Activated CD8-positive, alpha-beta memory T cell treated with anti-CD3 and anti-CD28 coated beads, Interleukin-2, amount 50 U/mL, for 1 hour (primary cell): ENCODE measurements around the gene NHERF2.

Source experiments
- DNase-seq: peaks from one replicate; pipeline ENCODE4 v3.0.0-alpha.2; 2020; ENCODE audit errors: extremely low read depth

Gene NHERF2

DNA sequence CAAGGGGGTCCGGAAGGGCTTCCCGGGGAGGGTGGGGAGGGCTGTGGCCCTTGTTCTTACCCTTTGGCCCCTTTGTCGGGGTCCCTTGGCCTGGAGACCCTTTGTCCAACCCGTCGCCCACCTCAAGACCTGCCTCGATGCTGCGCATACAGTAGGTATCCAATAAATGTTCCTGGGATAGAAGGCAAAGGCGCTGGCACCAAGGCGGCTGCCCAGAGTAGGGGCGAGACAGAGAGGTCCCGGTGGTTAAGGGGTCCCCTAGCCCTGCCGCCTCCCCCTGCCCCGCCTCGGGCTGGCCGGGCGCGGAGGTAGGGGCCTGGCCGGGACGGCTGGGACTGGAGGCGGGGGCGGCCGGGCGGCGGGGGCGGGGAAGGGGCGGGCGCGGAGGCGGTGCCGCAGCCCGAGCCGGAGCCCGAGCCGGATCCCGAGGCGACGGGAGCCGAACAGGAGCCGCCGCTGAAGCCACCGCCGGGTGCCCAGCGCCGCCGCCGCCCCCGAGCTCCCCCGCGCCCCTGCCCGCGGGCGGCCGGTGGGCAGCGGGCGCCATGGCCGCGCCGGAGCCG is at the start of gene NHERF2:
Gene NHERF2 (plus strand): TSS at position 442 of the 563 bp plus-strand sequence. CDS start 104 bp downstream, at position 546.
- no peak for DNase-seq

DNA sequence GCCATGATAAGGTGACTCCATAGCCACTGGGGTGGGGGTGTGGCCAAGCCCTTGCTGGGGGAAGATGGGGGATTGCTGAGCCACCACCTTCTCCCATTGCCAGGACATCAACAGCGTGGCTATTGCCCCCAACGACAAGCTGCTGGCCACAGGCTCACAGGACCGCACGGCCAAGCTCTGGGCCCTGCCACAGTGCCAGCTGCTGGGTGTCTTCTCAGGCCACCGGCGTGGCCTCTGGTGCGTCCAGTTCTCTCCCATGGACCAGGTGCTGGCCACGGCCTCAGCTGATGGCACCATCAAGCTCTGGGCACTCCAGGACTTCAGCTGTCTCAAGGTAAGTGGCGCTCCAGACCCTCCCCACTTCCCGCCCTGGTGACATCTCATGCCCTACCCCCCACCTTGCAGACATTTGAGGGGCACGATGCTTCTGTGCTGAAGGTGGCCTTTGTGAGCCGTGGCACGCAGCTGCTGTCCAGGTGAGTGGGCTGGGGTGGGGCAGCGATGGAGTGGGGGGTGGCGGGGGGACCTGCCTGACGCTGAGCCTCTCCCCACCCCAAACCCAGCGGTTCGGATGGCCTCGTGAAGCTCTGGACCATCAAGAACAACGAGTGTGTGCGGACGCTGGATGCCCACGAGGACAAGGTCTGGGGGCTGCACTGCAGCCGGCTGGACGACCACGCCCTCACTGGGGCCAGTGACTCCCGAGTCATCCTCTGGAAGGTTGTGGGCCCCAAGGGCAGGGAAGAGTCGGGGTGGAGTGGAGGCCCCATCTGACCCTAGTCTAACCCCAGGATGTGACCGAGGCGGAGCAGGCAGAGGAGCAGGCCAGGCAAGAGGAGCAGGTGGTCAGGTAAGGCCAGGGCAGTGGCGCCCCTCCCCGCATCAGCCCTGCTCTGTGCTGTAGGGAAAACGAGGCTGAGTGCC is 49.5 kb upstream of the NHERF2 start:
- DNase-seq: no peak

DNA sequence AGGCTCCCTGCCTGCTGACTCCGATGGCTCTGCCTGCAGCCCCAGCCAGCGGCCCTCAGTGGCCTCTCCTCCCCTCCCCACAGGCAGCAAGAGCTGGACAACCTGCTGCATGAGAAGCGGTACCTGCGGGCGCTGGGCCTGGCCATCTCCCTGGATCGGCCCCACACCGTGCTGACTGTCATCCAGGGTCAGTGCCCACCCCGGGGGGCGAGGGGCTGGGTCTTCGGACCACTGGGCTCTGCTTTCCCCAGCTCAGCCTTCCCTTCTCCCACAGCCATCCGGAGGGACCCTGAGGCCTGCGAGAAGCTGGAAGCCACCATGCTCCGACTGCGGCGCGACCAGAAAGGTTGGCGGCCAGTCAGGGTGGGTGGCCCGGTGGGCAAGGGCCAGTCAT is 48.8 kb upstream of the NHERF2 start:
- DNase-seq: no peak

DNA sequence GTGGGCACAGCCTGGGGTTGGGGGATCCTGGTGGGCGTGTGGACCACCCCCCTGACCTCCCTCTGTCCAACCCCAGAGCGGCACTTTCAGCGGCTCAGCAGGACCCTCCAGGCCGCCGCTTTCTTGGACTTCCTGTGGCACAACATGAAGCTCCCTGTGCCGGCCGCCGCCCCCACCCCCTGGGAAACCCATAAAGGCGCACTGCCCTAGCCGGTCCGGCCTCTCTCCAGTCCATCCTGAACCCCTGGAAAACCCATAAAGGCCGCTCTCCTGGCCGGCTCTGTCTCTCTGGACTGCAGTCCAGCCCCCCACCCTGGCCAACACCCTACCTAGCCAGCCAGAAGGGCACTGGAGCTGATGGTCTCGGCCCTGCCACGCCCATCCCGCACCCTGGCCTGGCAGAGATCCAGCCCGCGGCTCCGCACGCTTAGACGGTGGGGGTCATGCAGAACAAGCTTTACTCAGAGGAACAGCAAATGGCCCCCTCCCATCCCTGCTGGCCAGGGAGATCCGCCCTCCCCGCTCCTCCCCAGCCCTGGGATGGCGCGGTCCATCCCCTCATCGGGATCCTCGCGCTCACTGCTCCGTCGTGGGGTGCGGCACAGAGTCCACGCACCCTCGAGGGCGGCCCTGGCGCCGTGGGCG is 48.1 kb upstream of the NHERF2 start:
- DNase-seq: no peak

DNA sequence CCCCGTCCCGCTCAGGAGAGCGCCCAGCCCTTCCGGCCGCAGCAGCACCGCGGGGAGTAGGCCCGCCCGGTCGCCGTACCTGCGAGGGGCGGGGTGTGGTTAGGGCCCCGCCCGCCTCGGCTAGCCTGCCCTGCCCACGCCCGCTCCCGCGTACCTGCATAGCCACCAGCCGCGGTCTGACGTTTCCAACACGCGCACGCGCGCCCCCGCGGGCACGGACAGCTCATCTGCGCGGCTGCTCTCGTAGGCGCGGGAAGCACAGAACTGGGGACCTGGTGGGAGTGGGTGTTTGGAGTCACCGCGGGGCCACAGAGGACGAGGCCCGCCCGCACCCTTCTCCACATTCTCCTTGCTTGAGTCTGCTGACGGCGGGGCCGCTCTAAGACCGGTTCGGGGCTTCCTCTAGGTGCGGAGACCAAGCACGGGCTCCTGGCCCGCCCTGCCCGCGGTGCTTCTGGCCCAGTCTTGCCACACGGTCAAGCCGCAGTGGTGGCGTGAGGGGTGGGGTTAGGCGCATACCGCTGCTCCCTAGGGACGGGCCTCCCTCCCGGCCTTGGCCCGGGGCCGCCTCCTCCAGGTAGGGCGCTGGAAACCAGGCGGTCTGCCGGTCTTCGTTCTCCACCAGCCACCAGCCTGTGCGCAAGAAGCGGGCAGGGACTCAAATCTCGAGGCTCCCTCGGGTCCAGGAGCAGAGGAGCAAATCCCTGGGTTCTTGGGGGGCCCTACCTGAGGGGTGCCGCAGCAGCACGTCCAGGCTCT is 47.3 kb upstream of the NHERF2 start:
- DNase-seq: no peak

DNA sequence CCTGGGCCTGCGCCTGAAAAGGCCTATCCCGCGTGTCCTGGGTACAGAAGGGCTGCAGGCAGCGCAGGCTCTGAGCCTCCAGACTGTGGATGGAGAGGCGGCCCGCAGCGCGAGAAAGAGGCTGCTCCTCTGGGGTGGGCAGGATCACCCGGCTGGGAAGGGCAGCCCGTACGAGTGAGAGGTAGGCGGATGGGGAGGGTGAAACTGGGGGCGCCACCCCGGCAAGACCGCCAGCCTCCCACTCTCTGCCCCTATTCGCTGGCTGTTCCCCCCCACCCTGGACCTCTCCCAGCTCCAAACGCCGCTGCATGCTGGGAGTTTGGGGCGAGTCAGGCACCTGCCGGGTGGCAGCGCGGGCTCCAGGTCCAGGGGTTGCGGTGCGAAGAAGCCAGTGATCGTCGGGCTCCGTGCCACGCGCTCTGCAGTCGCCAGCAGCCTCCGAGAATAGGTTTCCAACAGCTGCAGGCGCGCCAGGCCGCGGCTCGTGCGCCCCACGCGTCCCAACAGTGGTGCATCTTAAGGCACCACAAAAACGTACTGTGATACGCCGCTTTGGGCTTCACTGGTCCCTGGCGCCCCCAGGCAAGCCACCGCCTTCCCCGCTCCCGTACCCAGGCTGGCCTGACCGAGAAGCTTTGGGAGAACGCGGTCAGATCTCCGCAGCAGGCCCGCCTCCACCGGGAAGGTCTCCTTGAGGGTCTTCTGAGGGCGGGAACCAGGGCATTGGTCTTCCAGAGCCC is 46.5 kb upstream of the NHERF2 start:
- DNase-seq: no peak

DNA sequence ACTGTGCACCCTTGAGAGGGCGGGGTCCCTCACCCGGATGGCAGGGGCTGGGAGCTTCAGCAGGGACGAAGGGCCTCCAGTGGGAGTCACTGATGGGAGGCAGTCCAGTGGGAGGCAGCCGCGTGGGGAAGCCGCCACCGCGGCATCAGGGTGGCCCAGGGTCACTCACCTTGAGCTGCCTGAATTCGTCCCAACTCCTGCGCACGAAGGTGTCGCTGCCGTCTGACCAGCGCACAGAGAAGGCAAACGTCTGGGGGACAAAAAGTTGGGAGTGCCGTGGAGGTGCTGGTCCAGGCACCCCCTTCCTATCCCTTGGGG is 46.0 kb upstream of the NHERF2 start:
- DNase-seq: no peak

DNA sequence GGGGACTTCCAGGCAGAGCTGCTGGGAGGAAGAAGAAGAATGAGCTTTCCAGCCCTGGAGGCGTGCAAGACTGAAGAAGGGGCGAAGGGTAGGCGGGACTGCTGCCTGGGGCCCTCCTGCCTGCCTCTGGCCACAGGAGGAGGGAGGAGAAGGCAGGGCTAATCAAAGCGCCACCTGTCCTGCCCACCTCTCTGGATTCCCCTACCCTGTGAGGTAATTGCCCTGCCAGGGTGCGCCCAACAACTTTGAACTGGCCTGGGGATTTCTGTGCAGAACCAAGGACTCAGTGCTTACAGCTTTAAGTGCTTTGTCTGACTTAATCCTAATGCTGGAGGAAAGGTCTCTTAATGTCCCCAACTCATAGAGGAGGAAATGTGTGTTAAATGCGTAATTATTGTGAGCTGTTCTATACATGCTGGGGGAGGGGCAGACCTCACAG is 45.3 kb upstream of the NHERF2 start, which contains the start of gene NOXO1:
Gene NOXO1 (minus strand): TSS at position 72 of the 439 bp plus-strand sequence. CDS start 290 bp downstream, outside the sequence.
- no peak for DNase-seq

DNA sequence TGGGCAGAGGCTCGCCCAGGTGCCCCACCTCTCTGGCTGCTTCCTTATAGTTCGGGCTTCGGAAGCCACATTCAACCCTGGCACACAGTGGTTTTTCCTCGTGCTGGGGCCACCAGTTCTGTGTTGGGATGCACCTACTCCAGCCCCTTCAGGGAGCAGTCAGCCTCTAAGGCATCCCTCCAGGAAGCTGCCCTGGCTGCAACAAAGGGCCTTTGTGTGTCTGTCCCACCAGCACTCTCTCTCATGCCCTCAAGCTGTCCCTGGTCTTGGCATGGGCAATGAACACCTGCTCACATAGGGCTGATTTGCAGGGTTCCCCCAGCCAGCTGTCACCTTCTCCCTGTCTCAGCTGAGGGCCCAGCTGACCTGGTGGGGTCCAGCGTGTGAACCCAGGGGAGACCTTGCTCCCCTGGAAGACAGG is 44.7 kb upstream of the NHERF2 start:
- no peak for DNase-seq

DNA sequence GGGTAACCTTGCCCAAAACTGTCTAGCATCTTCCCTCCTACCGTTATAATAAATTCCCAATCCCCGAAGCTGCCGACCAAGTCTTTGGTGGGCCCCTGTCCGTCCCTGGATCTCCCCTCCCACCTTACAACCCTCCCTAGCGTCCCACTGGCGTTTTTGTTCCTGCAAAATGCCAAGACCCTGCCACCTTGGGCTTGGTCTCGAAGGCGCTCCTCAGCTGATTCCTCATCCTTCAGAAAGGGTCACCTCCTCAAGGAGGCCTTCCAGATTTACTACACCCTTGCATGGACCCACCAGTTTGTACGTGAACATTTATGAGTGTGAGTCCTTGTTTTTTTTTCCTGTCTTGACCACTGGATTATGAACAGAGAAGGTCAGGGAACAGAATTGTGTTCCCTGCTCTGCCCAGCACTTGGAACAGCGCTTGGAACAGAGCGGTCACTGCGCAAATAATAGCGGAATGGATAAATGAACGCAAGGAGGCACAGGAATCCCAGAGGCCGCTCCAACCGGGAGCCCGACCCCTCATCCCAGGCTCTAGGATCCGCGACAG is 43.6 kb upstream of the NHERF2 start:
- no peak for DNase-seq

DNA sequence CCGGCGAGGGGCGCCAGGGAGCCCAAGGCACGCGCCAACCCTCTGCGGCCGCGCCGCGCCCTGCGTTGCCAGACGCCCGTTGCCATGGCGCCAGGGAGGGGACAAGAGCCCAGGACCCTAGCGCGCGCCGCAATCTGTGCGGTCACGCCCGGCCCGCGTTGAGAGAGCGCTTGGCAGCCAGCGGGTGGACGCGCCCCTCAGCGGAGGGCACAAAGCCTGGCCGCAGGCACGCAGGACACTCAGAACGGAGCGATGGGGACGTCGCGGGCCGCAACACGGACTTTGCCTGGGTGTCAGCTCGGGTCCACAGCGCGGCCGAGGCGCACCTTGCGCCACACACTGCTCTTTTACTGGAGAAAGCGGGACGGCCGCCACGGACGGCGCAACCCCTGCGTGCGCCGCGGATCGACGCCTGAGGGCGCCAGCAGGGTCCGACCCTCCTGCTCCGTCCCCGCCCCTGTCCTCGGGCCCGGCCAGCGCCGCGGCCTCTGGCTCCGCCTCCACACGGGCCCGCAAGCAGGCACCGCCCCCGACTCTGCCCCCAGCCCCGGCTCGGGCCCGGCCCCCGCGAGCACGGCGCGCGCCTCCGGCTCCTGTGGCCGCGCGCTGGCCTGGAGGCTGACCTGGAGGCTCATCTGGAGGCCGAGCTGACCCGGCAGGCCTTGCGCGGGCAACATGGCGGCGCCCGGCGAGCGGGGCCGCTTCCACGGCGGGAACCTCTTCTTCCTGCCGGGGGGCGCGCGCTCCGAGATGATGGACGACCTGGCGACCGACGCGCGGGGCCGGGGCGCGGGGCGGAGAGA is 43.0 kb upstream of the NHERF2 start, which contains the start of gene GFER:
Gene GFER (plus strand): TSS at position 650 of the 803 bp plus-strand sequence. CDS start 26 bp downstream, at position 676.
- no peak for DNase-seq

DNA sequence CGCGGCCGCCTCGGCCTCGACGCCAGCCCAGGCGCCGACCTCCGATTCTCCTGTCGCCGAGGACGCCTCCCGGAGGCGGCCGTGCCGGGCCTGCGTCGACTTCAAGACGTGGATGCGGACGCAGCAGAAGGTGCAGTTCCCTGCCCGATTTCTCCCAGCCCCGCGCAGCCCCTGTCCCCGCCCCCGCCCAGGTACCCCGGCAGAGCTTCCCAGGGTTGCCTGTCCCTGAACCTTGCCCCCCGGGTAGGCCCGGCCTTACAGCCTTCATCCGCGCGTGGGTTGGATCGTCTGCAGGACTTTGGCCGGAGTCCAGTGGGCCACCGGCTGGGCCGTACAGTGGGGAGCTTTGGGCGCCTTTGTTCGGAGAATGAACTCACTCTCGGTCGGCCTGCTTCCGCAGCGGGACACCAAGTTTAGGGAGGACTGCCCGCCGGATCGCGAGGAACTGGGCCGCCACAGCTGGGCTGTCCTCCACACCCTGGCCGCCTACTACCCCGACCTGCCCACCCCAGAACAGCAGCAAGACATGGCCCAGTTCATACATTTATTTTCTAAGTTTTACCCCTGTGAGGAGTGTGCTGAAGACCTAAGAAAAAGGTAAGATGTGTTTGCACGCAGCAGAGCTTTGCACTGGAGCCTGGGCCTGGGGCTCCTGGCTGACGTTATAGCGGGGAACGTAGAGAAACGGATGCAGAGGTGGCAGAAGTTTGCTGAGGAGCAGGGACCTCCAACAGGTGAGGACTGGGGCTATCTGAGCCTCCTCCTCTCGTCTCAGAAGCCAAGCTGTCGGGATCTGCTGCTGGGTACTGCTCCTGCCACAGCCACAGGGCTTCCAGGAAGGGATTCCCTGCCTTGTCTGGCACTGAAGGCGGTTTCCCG is 42.1 kb upstream of the NHERF2 start:
- DNase-seq: no peak

DNA sequence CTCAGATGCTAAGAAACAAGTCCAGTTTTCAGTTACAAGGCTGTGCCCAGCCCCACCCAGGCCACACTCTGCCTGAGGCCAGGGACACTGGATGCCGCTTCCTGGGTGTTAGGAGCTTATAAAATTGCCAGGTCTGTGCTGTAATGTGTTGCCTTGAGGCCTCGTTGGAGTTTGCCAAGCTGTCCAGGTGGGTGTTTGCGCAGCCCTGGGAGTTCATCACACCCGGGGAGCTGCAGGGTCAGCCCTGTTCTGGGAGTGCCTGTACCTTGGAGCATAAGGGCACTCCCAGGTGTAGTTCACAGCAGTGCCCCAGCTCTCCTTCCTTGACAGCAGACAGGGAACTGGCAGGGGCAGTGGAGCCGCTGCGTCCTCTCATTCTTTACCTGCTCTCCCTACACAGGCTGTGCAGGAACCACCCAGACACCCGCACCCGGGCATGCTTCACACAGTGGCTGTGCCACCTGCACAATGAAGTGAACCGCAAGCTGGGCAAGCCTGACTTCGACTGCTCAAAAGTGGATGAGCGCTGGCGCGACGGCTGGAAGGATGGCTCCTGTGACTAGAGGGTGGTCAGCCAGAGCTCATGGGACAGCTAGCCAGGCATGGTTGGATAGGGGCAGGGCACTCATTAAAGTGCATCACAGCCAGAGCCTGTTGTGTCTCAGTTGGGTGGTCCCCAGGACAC is 41.1 kb upstream of the NHERF2 start:
- DNase-seq: no peak

DNA sequence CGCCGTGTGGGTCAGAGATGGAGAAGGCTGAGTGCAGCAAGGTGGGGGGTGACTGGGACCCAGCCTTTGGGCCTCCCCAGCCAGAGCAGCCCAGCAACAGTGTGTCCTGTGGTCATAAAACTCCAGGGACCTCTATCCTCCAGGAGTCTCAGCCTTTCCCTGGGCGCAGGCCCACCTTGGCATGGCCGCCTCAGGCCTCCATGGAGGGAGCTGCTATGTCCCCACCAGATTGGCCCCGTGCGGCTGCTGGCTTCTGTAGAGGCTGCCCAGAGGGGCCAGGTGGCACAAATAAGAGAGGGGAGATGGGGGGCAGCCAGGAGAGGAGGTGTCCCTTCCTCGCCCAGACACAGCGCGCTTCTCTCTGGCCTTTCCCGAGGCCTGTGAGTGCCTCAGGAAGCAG is 39.5 kb upstream of the NHERF2 start:
- no peak for DNase-seq

DNA sequence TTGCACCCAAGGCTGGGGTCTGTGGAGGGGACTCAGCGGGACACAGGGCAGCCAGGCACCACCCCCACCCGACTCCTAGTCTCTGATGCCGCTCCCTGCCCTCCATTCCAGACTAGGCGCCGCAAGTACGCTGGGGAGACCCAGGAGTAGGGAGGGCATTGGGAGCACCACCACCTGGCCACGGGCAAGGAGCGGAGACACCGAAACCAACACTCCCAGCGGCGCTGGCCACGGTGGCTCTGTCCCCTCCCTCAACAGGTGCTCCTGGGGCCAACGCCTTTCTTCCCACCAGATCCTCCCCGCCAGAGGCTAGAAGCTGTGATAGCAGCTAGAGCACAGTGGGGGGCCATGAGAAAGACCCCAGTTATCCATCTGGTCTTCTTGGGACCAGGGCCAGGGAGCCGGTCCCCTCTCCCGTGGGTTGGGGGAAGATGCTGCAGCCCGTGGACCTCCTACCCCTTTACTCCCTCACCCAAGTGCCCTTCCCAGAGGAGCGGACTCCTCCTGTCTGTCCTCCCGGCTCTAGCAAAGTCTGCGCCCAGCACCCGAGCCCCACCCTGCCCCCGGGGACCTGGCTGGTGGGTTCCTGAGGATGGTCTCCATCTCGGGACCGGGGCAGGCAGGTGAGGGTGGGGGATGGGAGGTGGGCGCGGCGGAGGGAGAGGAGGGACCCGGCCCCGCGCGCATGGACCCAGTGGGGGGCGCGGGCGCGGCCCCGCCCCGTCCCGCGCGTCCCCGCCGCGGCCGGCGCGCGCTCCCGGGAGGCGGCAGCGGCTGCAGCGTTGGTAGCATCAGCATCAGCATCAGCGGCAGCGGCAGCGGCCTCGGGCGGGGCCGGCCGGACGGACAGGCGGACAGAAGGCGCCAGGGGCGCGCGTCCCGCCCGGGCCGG is 37.2 kb upstream of the NHERF2 start, which contains the start of gene SYNGR3:
Gene SYNGR3 (plus strand): TSS at position 762 of the 892 bp plus-strand sequence. CDS start 133 bp downstream, outside the sequence.
- no peak for DNase-seq

DNA sequence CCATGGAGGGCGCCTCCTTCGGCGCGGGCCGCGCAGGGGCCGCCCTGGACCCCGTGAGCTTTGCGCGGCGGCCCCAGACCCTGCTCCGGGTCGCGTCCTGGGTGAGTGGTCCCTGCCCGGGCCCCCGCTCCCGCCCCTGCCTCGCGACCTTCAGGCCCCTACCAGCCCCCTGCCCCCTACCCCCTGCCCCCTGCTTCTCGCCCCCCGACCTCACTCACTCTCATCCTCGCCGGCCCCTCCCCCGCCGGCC is 36.7 kb upstream of the NHERF2 start:
- no peak for DNase-seq

DNA sequence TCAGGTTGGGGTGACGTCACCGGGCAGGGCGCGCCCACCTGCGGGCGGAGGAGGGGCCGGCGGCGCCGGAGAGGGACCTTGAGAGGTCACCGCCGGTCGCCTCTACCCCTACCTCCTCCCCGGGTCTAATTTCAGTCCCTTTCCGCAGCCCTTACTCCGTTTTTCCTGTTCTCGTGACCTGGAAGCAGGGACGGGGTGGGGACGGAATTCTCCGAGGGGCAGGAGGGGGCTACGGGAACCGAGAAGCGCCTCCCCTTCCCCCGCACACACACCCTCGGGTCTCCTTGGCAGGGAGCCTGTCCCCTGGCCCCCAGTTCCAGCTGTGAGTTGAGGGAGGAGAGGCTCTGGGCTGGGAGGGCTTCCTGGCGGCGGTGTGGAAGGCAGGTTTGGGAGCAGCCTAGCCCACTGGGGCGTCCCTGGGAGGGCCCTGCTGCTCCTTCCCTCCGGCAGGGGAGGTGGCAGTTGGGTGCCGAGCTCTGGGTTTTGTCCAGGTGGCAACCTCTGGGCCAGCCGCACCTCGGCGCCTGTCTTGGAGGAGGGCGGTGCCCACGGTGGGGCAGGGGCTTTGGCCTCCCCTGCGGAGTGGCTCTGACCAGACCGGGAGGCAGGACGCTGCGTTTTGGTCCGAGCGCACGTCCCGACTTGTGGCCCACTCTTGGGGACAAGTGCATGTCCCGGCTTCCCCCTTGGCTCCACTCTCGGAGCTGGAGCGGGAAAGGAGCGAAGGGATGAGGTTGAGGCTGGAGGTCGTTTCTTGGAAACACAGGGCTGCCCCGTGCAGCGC is 36.2 kb upstream of the NHERF2 start:
- DNase-seq: no peak
